IMR-90 (cell line): ENCODE measurements around the gene HTT. TPM values are rescaled to one million over a fixed set of nuclear protein-coding genes. Genes with fewer than 3 reads are reported as not detected.

Experiments
- ATAC-seq: fragments of 200-7000 bp; cut with Tn5 transposase; 2 replicates; pipeline ENCODE4 v1.9.1; 2020; ENCODE audit warnings: low read depth, mild to moderate bottlenecking, moderate library complexity
- BruUV-seq: library from RNA; stranded (reverse); fragments of 400-500 nt; replicated peaks from 2 replicates; lab custom pipeline; 2021; lab: Mats Ljungman, UMichigan
- CTCF ChIA-PET: fragments of 300-600 bp; formaldehyde crosslinking; extraction: SDS; loops from one replicate; lab custom pipeline; 2021; ENCODE audit warnings: antibody characterized with exemption; lab: Yijun Ruan, JAX
- POLR2A ChIA-PET: fragments of 300-600 bp; sonication (Branson Sonifier 250); formaldehyde crosslinking; loops from one replicate; lab custom pipeline; 2022; ENCODE audit warnings: antibody characterized with exemption; ENCODE audit not compliant: unreplicated experiment; lab: Charles Lee
- DNase-seq: peaks from one replicate; pipeline ENCODE4 v3.0.0; 2013
- H2AFZ ChIP-seq: replicated peaks from 2 replicates; pipeline ENCODE3; 2013; ENCODE audit warnings: low read length, mild to moderate bottlenecking; ENCODE audit not compliant: poor library complexity
- H2AK5ac ChIP-seq: 2 replicates; pipeline ENCODE4 v1.6.1; 2013; ENCODE audit warnings: low read depth, low read length, inconsistent platforms
- H2AK9ac ChIP-seq: replicated peaks from 2 replicates; pipeline ENCODE3; 2013; ENCODE audit warnings: mild to moderate bottlenecking, low read depth, low read length, moderate library complexity; ENCODE audit not compliant: poor library complexity
- H2BK120ac ChIP-seq: 2 replicates; pipeline ENCODE4 v1.6.1; 2013; ENCODE audit warnings: low read depth, low read length, inconsistent platforms
- H2BK15ac ChIP-seq: 3 replicates; pipeline ENCODE4 v1.6.1; 2013; ENCODE audit warnings: low read depth, low read length, inconsistent platforms
- H2BK20ac ChIP-seq: 2 replicates; pipeline ENCODE4 v1.6.1; 2013; ENCODE audit warnings: low read depth, mild to moderate bottlenecking, inconsistent platforms, low read length, moderate library complexity
- H2BK5ac ChIP-seq: 2 replicates; pipeline ENCODE4 v1.6.1; 2013; ENCODE audit warnings: mild to moderate bottlenecking, low read depth, low read length, inconsistent platforms; ENCODE audit not compliant: poor library complexity, severe bottlenecking
- H3K14ac ChIP-seq: replicated peaks from 2 replicates; pipeline ENCODE4 v1.6.1; 2013; ENCODE audit warnings: low read depth, low read length, inconsistent platforms
- H3K18ac ChIP-seq: 2 replicates; pipeline ENCODE4 v1.6.1; 2013; ENCODE audit warnings: low read depth, low read length, control low read depth
- H3K23ac ChIP-seq: 2 replicates; pipeline ENCODE4 v1.6.1; 2013; ENCODE audit warnings: low read depth, low read length, inconsistent platforms
- H3K27ac ChIP-seq: 2 replicates; pipeline ENCODE4 v1.5.1; 2013; ENCODE audit warnings: mild to moderate bottlenecking, control low read depth, low read length; ENCODE audit not compliant: insufficient read depth
- H3K27me3 ChIP-seq: 2 replicates; pipeline ENCODE4 v1.6.1; 2013; ENCODE audit warnings: low read length; ENCODE audit not compliant: control insufficient read depth, insufficient read depth
- H3K36me3 ChIP-seq: 2 replicates; pipeline ENCODE4 v1.6.1; 2013; ENCODE audit warnings: low read length, mixed read lengths; ENCODE audit not compliant: control insufficient read depth, insufficient read depth
- H3K4ac ChIP-seq: 2 replicates; pipeline ENCODE4 v1.6.1; 2013; ENCODE audit warnings: low read depth, low read length, inconsistent platforms
- H3K4me1 ChIP-seq: 2 replicates; pipeline ENCODE4 v1.6.1; 2013; ENCODE audit warnings: low read length, mixed read lengths; ENCODE audit not compliant: control insufficient read depth, insufficient read depth
- H3K4me2 ChIP-seq: 2 replicates; pipeline ENCODE4 v1.6.1; 2013; ENCODE audit warnings: low read depth, mild to moderate bottlenecking, control low read depth, low read length, moderate library complexity
- H3K4me3 ChIP-seq: 2 replicates; pipeline ENCODE4 v1.5.1; 2013; ENCODE audit warnings: low read depth, mild to moderate bottlenecking, control low read depth, low read length, moderate library complexity; ENCODE audit not compliant: insufficient read depth
- H3K56ac ChIP-seq: 2 replicates; pipeline ENCODE4 v1.6.1; 2013; ENCODE audit warnings: low read length, inconsistent platforms; ENCODE audit not compliant: insufficient read depth; ENCODE audit errors: extremely low read depth
- H3K79me1 ChIP-seq, 2 experiments: 2 replicates each; pipeline ENCODE4 v1.6.1; 2013; ENCODE audit warnings: low read length in 2 of 2, inconsistent platforms in 1 of 2, low read depth in 1 of 2
- H3K9ac ChIP-seq: 2 replicates; pipeline ENCODE4 v1.6.1; 2013; ENCODE audit warnings: low read depth, low read length, control low read depth
- H3K9me1 ChIP-seq: 2 replicates; pipeline ENCODE4 v1.6.1; 2013; ENCODE audit warnings: low read length, inconsistent platforms; ENCODE audit not compliant: insufficient read depth
- H3K9me3 ChIP-seq: 2 replicates; pipeline ENCODE4 v1.6.1; 2013; ENCODE audit warnings: low read length; ENCODE audit not compliant: control insufficient read depth, insufficient read depth
- H4K20me1 ChIP-seq: 2 replicates; pipeline ENCODE4 v1.6.1; 2013; ENCODE audit warnings: low read length, inconsistent platforms; ENCODE audit not compliant: insufficient read depth
- H4K5ac ChIP-seq: 2 replicates; pipeline ENCODE4 v1.6.1; 2013; ENCODE audit warnings: mild to moderate bottlenecking, low read depth, low read length, control low read depth
- H4K8ac ChIP-seq, 2 experiments: 2 replicates each; pipeline ENCODE4 v1.6.1; 2013; ENCODE audit warnings: low read depth in 2 of 2, low read length in 2 of 2, control low read depth in 1 of 2, inconsistent platforms in 1 of 2
- H4K91ac ChIP-seq: 2 replicates; pipeline ENCODE4 v1.6.1; 2013; ENCODE audit warnings: low read depth, low read length, inconsistent platforms; ENCODE audit not compliant: insufficient read depth
- CHD1 ChIP-seq: IDR thresholded peaks from 2 replicates; pipeline ENCODE4 v1.6.1; 2012; ENCODE audit warnings: low read depth, low read length, improper control_type of control experiment
- FOS ChIP-seq: fragments of 150-350 bp; IDR thresholded peaks from 2 replicates; pipeline ENCODE4 v1.6.1; 2016; ENCODE audit warnings: low read depth, low read length
- MAFK ChIP-seq: IDR thresholded peaks from 2 replicates; pipeline ENCODE4 v1.6.1; 2012; ENCODE audit warnings: low read depth, low read length, improper control_type of control experiment
- MAZ ChIP-seq: IDR thresholded peaks from 2 replicates; pipeline ENCODE4 v1.6.1; 2012; ENCODE audit warnings: low read depth, mild to moderate bottlenecking, low read length, improper control_type of control experiment, moderate library complexity, borderline replicate concordance
- MXI1 ChIP-seq: IDR thresholded peaks from 2 replicates; pipeline ENCODE4 v1.6.1; 2012; ENCODE audit warnings: low read depth, mild to moderate bottlenecking, low read length, moderate library complexity, borderline replicate concordance
- NFE2L2 ChIP-seq: fragments of 150-350 bp; IDR thresholded peaks from 2 replicates; pipeline ENCODE4 v1.6.1; 2016; ENCODE audit warnings: low read depth, mild to moderate bottlenecking, low read length
- RCOR1 ChIP-seq: IDR thresholded peaks from 2 replicates; pipeline ENCODE4 v1.6.1; 2012; ENCODE audit warnings: mild to moderate bottlenecking, low read length, improper control_type of control experiment; ENCODE audit not compliant: insufficient replicate concordance
- RFX5 ChIP-seq: IDR thresholded peaks from 2 replicates; pipeline ENCODE4 v1.8.0; 2012; ENCODE audit warnings: low read depth, mild to moderate bottlenecking, low read length, moderate library complexity
- SMC3 ChIP-seq: fragments of 150-350 bp; IDR thresholded peaks from 2 replicates; pipeline ENCODE4 v1.6.1; 2016; ENCODE audit warnings: low read depth, mild to moderate bottlenecking, antibody characterized with exemption, low read length, moderate library complexity
- USF2 ChIP-seq: fragments of 150-350 bp; IDR thresholded peaks from 2 replicates; pipeline ENCODE4 v1.6.1; 2017; ENCODE audit warnings: mild to moderate bottlenecking, antibody characterized with exemption, low read length, low read depth
- WGBS, 2 experiments: methylation state at CpG; one replicate each; pipeline versions ENCODE4 v1.1.5 to v1.1.7; 2013; ENCODE audit warnings: missing lambda C conversion rate in 2 of 2; ENCODE audit not compliant: insufficient read length in 1 of 2; ENCODE audit errors: extremely low coverage in 2 of 2; 5-methylcytosine and 5-hydroxymethylcytosine counted together
- dilution Hi-C: fragments of 300-500 bp; cut with HindIII; formaldehyde crosslinking; loops from one replicate; pipeline ENCODE4 v1.14.3; 2018; ENCODE audit warnings: low sequenced_read_pairs; ENCODE audit not compliant: unreplicated experiment
- in situ Hi-C: fragments of 300-500 bp; cut with MboI; formaldehyde crosslinking; loops from 3 replicates; pipeline ENCODE4 v1.14.3; 2019; ENCODE audit warnings: low sequenced_read_pairs, inconsistent platforms, mixed read lengths
- intact Hi-C: fragments of 100-400 bp; cut with micrococcal nuclease; formaldehyde crosslinking; loops from 2 replicates; pipeline ENCODE4 v1.10.0; 2022
- polyA plus RNA-seq, 3 experiments: library from polyadenylated mRNA; depleted of rRNA; stranded (reverse); fragments of >200 nt; gene quantifications; 2 replicates each; pipeline ENCODE4 v1.2.3, GENCODE V29; 2012; ENCODE audit warnings: low replicate concordance in 1 of 3
- total RNA-seq: library from RNA; depleted of rRNA; stranded (reverse); fragments of >200 nt; gene quantifications from 2 replicates; pipeline ENCODE4 v1.2.3, GENCODE V29; 2012
- TF ChIP-seq, protein P1 (sequence below): conservative IDR thresholded peaks from 2 replicates; pipeline ENCODE4 v1.5.1; 2012; ENCODE audit warnings: mild to moderate bottlenecking, low read depth, low read length, improper control_type of control experiment

HTT gene
- total and polyA plus RNA-seq, 2 of the 4 experiments (the other 2 are of a cell fraction) = 11.6 to 14.3 TPM

- TF ChIP-seq FOS (no peak), RCOR1 (no peak), SMC3 (no peak), CHD1 (no peak), NFE2L2 (no peak), MAFK (no peak), RFX5 (no peak), MXI1 (no peak), USF2 (no peak), MAZ (no peak)
- TF ChIP-seq, protein P1, sequence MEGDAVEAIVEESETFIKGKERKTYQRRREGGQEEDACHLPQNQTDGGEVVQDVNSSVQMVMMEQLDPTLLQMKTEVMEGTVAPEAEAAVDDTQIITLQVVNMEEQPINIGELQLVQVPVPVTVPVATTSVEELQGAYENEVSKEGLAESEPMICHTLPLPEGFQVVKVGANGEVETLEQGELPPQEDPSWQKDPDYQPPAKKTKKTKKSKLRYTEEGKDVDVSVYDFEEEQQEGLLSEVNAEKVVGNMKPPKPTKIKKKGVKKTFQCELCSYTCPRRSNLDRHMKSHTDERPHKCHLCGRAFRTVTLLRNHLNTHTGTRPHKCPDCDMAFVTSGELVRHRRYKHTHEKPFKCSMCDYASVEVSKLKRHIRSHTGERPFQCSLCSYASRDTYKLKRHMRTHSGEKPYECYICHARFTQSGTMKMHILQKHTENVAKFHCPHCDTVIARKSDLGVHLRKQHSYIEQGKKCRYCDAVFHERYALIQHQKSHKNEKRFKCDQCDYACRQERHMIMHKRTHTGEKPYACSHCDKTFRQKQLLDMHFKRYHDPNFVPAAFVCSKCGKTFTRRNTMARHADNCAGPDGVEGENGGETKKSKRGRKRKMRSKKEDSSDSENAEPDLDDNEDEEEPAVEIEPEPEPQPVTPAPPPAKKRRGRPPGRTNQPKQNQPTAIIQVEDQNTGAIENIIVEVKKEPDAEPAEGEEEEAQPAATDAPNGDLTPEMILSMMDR = no peak
- no peak overlapping the region for H2BK15ac ChIP-seq
- dilution Hi-C loops = no loop called here
- H3K23ac ChIP-seq = no peak overlapping the region
- 65% methylated on average over 12 of the region's 18 CpGs; no CpG with 5 or more reads in 1 of the 2 experiments for WGBS, 2 experiments
- intact Hi-C loops = loop anchor here (5.0 kb wide), 1 partner anchor 33 kb away; no protein-coding TSS in a partner anchor
- no peak overlapping the region for H2BK5ac ChIP-seq
- no peak overlapping the region for H2AK9ac ChIP-seq
- ATAC-seq = no peak
- H4K5ac ChIP-seq = no peak overlapping the region
- no peak overlapping the region for H3K9ac ChIP-seq
- H2AFZ ChIP-seq = peak overlapping the region; percentile 34
- H4K20me1 ChIP-seq = no peaks in the 10 kb centered on the region
- no peak overlapping the region for H2BK120ac ChIP-seq
- peaks cover 31% of the 10 kb centered on the region for H3K27me3 ChIP-seq
- no peak overlapping the region for H3K14ac ChIP-seq
- H3K27ac ChIP-seq = no peak overlapping the region
- H3K79me1 ChIP-seq = no peaks in the 10 kb centered on the region
- H4K91ac ChIP-seq = no peak overlapping the region
- H3K9me1 ChIP-seq = no peaks in the 10 kb centered on the region
- H4K8ac ChIP-seq = no peak overlapping the region
- POLR2A ChIA-PET = no interaction called here
- H2AK5ac ChIP-seq = no peak overlapping the region
- H3K18ac ChIP-seq = no peak overlapping the region
- no peaks in the 10 kb centered on the region for H3K36me3 ChIP-seq
- H2BK20ac ChIP-seq = no peak overlapping the region
- BruUV-seq = no TSS peak
- in situ Hi-C loops = loop anchor here (25.0 kb wide), 1 partner anchor 268 kb away; the partner anchor contains the start of gene TNIP2
- CTCF ChIA-PET = no interaction called here
- no peak overlapping the region for H3K4me3 ChIP-seq
- H3K4ac ChIP-seq = no peak overlapping the region
- no peak overlapping the region for H3K4me2 ChIP-seq
- H3K56ac ChIP-seq = no peak overlapping the region
- DNase-seq = no peak
- no peaks in the 10 kb centered on the region for H3K9me3 ChIP-seq
- H3K4me1 ChIP-seq = no peaks in the 10 kb centered on the region
These were observed 43.7 kb upstream of the HTT start for GRCh38 chr4:3030566-3031356.
